Motor neuron (in vitro differentiated cells): Measurements from ENCODE around the gene AP1G2. TPM values are rescaled to one million over a fixed set of nuclear protein-coding genes. Genes with fewer than 3 reads are reported as not detected.

ENCODE experiments used
- total RNA-seq, 8 experiments: library from RNA; unstranded; fragments of 300-600 nt; gene quantifications; 2 replicates each; pipeline versions ENCODE4 v1.2.3 to v1.2.4, GENCODE V29; 2022

The AP1G2 gene
- total RNA-seq, 8 experiments from 2014 or later = 7.5 to 125 (median 25.5) TPM

Other genes starting within 250 kb of the AP1G2 start
- gene PABPN1, start 246.3 kb downstream of the AP1G2 start, total RNA-seq = 100 to 1,000 TPM in 4 of 8 experiments, 10 to 100 TPM in 4; 57.2 to 162 (median 91.9) TPM
- 100 to 1,000 TPM in 1 of 8 experiments, 10 to 100 TPM in 4, 1 to 10 TPM in 3; 3.1 to 110 (median 39.3) TPM for gene SLC22A17, start 214.9 kb downstream of the AP1G2 start, total RNA-seq
- gene EFS, start 202.6 kb downstream of the AP1G2 start, total RNA-seq = 1 to 10 TPM; 1.0 to 9.6 (median 2.8) TPM
- gene IL25, start 195.0 kb downstream of the AP1G2 start, total RNA-seq = under 1 TPM in 4 of 8 experiments, not detected in 4; 0.14 to 0.66 (median 0.44) TPM
- 1 to 10 TPM in 1 of 8 experiments, under 1 TPM in 6, not detected in 1; 0.05 to 2.0 (median 0.40) TPM for gene CMTM5, start 190.7 kb downstream of the AP1G2 start, total RNA-seq
- under 1 TPM in 5 of 8 experiments, not detected in 3; 0.05 to 0.47 (median 0.14) TPM for gene MYH6, start 159.5 kb downstream of the AP1G2 start, total RNA-seq
- gene MYH7, start 132.1 kb downstream of the AP1G2 start, total RNA-seq = under 1 TPM in 7 of 8 experiments, not detected in 1; 0.04 to 0.93 (median 0.14) TPM
- 10 to 100 TPM; 38.1 to 67.6 (median 56.4) TPM for gene NGDN, start 98.1 kb downstream of the AP1G2 start, total RNA-seq
- 1 to 10 TPM; 2.3 to 7.9 (median 4.7) TPM for gene ZFHX2, start 16.0 kb downstream of the AP1G2 start, total RNA-seq
- 10 to 100 TPM; 10.4 to 30.8 (median 14.9) TPM for gene THTPA, start 11.5 kb downstream of the AP1G2 start, total RNA-seq
- gene JPH4, start 11.0 kb upstream of the AP1G2 start, total RNA-seq = 10 to 100 TPM in 7 of 8 experiments, 1 to 10 TPM in 1; 1.6 to 41.5 (median 21.9) TPM
- 10 to 100 TPM in 2 of 8 experiments, 1 to 10 TPM in 2, under 1 TPM in 4; 0.27 to 43.1 (median 1.1) TPM for gene DHRS2, start 68.6 kb upstream of the AP1G2 start, total RNA-seq